ENCODE data around the gene DNAJC24. TPM values are rescaled to one million over a fixed set of nuclear protein-coding genes. Genes with fewer than 3 reads are reported as not detected.

Gene DNAJC24
- total and polyA plus RNA-seq, 2 donors from 2014 or later = 5.7 to 15.2 TPM

DNA sequence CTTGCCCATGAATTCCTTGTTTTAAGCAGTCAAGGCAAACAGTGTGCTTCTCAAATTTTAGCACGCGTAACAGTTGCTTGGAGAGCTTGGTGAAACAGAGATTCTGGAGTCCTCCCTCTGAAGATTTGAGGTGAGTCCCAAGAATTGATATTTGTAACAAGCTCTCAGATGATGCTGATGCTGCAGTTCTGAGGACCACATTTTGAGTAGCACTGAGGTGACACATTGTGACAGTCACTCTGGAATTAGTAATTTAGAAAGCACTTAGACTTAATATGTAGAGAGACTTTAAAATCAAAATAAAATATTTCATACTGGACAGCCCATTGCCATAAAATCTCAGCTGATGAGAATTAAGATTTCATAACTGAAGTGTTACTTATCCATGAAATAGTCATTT lies 38.5 kb downstream of the DNAJC24 start:
- TF ChIP-seq, protein P1, sequence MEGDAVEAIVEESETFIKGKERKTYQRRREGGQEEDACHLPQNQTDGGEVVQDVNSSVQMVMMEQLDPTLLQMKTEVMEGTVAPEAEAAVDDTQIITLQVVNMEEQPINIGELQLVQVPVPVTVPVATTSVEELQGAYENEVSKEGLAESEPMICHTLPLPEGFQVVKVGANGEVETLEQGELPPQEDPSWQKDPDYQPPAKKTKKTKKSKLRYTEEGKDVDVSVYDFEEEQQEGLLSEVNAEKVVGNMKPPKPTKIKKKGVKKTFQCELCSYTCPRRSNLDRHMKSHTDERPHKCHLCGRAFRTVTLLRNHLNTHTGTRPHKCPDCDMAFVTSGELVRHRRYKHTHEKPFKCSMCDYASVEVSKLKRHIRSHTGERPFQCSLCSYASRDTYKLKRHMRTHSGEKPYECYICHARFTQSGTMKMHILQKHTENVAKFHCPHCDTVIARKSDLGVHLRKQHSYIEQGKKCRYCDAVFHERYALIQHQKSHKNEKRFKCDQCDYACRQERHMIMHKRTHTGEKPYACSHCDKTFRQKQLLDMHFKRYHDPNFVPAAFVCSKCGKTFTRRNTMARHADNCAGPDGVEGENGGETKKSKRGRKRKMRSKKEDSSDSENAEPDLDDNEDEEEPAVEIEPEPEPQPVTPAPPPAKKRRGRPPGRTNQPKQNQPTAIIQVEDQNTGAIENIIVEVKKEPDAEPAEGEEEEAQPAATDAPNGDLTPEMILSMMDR (IDR thresholded peaks at IDR 0.05; ENCODE audit: borderline replicate concordance, extremely low read depth, insufficient read depth) = no peak
- DNase-seq (no peak), FAIRE-seq (no peak)
- Histone ChIP-seq H3K4me3 (ENCODE audit: low read length in 3 of 3) (no peak overlapping the region), H3K4me1 (ENCODE audit: control insufficient read depth in 2 of 3, insufficient read depth in 2 of 3, low read depth in 1 of 3, low read length in 3 of 3) (peaks cover 0 to 3% (median 0%) of the 10 kb centered on the region in 3 donors), H3K27ac (ENCODE audit: low read depth in 2 of 2, low read length in 2 of 2) (no peak overlapping the region), H3K27me3 (ENCODE audit: control insufficient read depth, insufficient read depth, low read length) (no peaks in the 10 kb centered on the region), H3K9ac (ENCODE audit: low read length in 3 of 3) (no peak overlapping the region), H3K9me3 (ENCODE audit: control insufficient read depth in 2 of 3, insufficient read depth in 1 of 3, low read length in 3 of 3) (no peaks in the 10 kb centered on the region), H3K36me3 (ENCODE audit: control insufficient read depth in 2 of 3, insufficient read depth in 3 of 3, low read length in 3 of 3) (no peaks in the 10 kb centered on the region)
- intact Hi-C loops (cut with DNase I) = no loop called here

DNA sequence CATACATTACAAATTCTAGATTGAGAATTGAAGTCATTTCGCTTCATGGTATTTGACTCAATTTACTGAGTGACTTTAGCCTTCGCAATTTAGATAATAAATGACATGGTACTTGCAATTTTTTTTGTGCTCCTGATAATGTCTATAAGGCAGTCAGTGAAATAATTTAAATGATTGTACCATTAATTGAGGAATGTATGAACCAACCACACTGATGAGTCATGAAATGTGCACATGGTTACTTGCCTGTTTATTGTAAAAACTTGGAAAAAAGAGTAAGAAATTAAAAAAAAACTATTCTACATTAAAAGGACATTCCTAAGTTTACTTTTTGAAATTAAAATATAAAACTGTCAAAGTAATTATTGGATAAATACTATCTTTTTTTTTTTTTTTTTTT lies 43.3 kb downstream of the DNAJC24 start:
- TF ChIP-seq, protein P1 (IDR thresholded peaks at IDR 0.05; ENCODE audit: borderline replicate concordance, extremely low read depth, insufficient read depth) = no peak
- H3K9me3 ChIP-seq (ENCODE audit: control insufficient read depth in 2 of 3, insufficient read depth in 1 of 3, low read length in 3 of 3) = no peaks in the 10 kb centered on the region
- H3K9ac ChIP-seq (ENCODE audit: low read length in 3 of 3) = no peak overlapping the region
- no peaks in the 10 kb centered on the region for H3K27me3 ChIP-seq (ENCODE audit: control insufficient read depth, insufficient read depth, low read length)
- FAIRE-seq = no peak
- no peak overlapping the region for H3K27ac ChIP-seq (ENCODE audit: low read depth in 2 of 2, low read length in 2 of 2)
- H3K4me1 ChIP-seq (ENCODE audit: control insufficient read depth in 2 of 3, insufficient read depth in 2 of 3, low read depth in 1 of 3, low read length in 3 of 3) = no peaks in the 10 kb centered on the region
- H3K4me3 ChIP-seq (ENCODE audit: low read length in 3 of 3) = no peak overlapping the region
- intact Hi-C loops (cut with DNase I) = no loop called here
- H3K36me3 ChIP-seq (ENCODE audit: control insufficient read depth in 2 of 3, insufficient read depth in 3 of 3, low read length in 3 of 3) = no peaks in the 10 kb centered on the region
- no peak for DNase-seq

DNA sequence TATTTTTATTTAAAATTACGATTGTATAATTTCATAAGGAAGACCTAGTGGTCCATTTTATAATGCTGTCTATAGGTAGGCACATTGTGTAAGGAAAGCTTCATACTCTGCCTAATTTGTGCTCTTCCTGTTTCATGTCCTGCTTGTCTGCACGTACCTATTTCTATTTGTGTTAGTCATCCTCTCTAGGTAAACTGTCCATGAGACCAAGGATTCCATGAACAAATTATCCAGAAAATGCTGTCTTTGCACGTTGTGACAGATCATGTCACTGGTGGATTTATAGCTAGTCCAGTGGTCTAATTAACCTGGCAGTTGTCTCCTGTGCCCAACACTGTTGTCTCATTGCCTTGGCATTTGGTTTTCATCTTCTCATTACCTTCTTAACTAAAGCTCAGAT lies 44.7 kb downstream of the DNAJC24 start:
- Histone ChIP-seq H3K4me1 (ENCODE audit: control insufficient read depth in 2 of 3, insufficient read depth in 2 of 3, low read depth in 1 of 3, low read length in 3 of 3) (no peaks in the 10 kb centered on the region), H3K36me3 (ENCODE audit: control insufficient read depth in 2 of 3, insufficient read depth in 3 of 3, low read length in 3 of 3) (no peaks in the 10 kb centered on the region), H3K4me3 (ENCODE audit: low read length in 3 of 3) (no peak overlapping the region), H3K27ac (ENCODE audit: low read depth in 2 of 2, low read length in 2 of 2) (no peak overlapping the region), H3K9ac (ENCODE audit: low read length in 3 of 3) (no peak overlapping the region), H3K9me3 (ENCODE audit: control insufficient read depth in 2 of 3, insufficient read depth in 1 of 3, low read length in 3 of 3) (no peaks in the 10 kb centered on the region), H3K27me3 (ENCODE audit: control insufficient read depth, insufficient read depth, low read length) (no peaks in the 10 kb centered on the region)
- no peak for FAIRE-seq
- TF ChIP-seq, protein P1 (IDR thresholded peaks at IDR 0.05; ENCODE audit: borderline replicate concordance, extremely low read depth, insufficient read depth) = no peak
- intact Hi-C loops (cut with DNase I) = no loop called here
- DNase-seq = no peak

DNA sequence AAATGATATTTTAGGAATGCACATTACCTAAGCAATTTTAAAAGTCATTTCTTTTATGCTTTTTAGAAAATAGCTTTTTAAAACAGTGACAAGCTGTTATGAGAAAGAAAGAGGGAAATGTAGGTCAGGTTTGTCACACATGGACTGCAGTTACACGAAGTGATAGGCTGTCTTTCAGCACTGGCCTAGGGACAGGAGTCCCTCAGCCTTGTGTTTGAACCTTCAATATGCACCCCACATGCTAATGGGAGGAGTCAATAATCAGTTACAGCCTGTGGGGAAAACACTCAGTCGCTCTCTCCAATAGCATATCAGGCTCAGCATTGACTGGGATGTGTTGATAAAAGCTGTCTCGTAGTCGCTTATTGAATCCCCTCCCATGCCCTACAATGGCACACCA lies 45.8 kb downstream of the DNAJC24 start:
- Histone ChIP-seq H3K4me1 (ENCODE audit: control insufficient read depth in 2 of 3, insufficient read depth in 2 of 3, low read depth in 1 of 3, low read length in 3 of 3) (no peaks in the 10 kb centered on the region), H3K4me3 (ENCODE audit: low read length in 3 of 3) (no peak overlapping the region), H3K27me3 (ENCODE audit: control insufficient read depth, insufficient read depth, low read length) (no peaks in the 10 kb centered on the region), H3K27ac (ENCODE audit: low read depth in 2 of 2, low read length in 2 of 2) (no peak overlapping the region), H3K36me3 (ENCODE audit: control insufficient read depth in 2 of 3, insufficient read depth in 3 of 3, low read length in 3 of 3) (no peaks in the 10 kb centered on the region), H3K9ac (ENCODE audit: low read length in 3 of 3) (no peak overlapping the region), H3K9me3 (ENCODE audit: control insufficient read depth in 2 of 3, insufficient read depth in 1 of 3, low read length in 3 of 3) (no peaks in the 10 kb centered on the region)
- TF ChIP-seq, protein P1 (IDR thresholded peaks at IDR 0.05; ENCODE audit: borderline replicate concordance, extremely low read depth, insufficient read depth) = no peak
- FAIRE-seq (no peak), DNase-seq (no peak)
- intact Hi-C loops (cut with DNase I) = no loop called here

Data from kidney (tissue), 14 donors.